HEK293 (cell line): ENCODE results near the gene MUC4.

Source experiments
- EGR2 ChIP-seq: fragments of 450-650 bp; formaldehyde crosslinking; IDR thresholded peaks from 2 replicates; pipeline ENCODE4 v1.5.1; 2016; ENCODE audit warnings: low read depth, missing biosample characterization, missing genetic modification characterization
- SP2 ChIP-seq: fragments of 450-650 bp; formaldehyde crosslinking; IDR thresholded peaks from 2 replicates; pipeline ENCODE4 v1.5.1; 2016; ENCODE audit warnings: missing biosample characterization, missing genetic modification characterization
- ZBTB1 ChIP-seq: fragments of 450-650 bp; formaldehyde crosslinking; IDR thresholded peaks from 2 replicates; pipeline ENCODE4 v1.5.1; 2016; ENCODE audit warnings: missing biosample characterization, missing genetic modification characterization
- ZBTB8A ChIP-seq: fragments of 450-650 bp; formaldehyde crosslinking; IDR thresholded peaks from 2 replicates; pipeline ENCODE4 v1.5.1; 2016; ENCODE audit warnings: missing biosample characterization, missing genetic modification characterization
- ZFP37 ChIP-seq: fragments of 450-650 bp; formaldehyde crosslinking; IDR thresholded peaks from 2 replicates; pipeline ENCODE4 v1.5.1; 2016; ENCODE audit warnings: missing biosample characterization, missing genetic modification characterization
- ZIC2 ChIP-seq: fragments of 450-650 bp; formaldehyde crosslinking; IDR thresholded peaks from 2 replicates; pipeline ENCODE4 v1.5.1; 2016; ENCODE audit warnings: missing biosample characterization, missing genetic modification characterization
- ZNF175 ChIP-seq: fragments of 450-650 bp; formaldehyde crosslinking; IDR thresholded peaks from 2 replicates; pipeline ENCODE4 v1.5.1; 2016; ENCODE audit warnings: missing biosample characterization, missing genetic modification characterization
- ZNF274 ChIP-seq, 2 experiments: fragments of 200-500 bp in 1 of 2; fragments of 450-650 bp in 1 of 2; sonication (Bioruptor generic) in 1 of 2; formaldehyde crosslinking in 1 of 2; IDR thresholded peaks; 2 replicates each; pipeline versions ENCODE4 v1.5.1 to v1.6.1; 2014 to 2016; ENCODE audit warnings: borderline replicate concordance in 1 of 2, inconsistent platforms in 1 of 2, low read length in 1 of 2, missing biosample characterization in 1 of 2, missing genetic modification characterization in 1 of 2
- ZNF433 ChIP-seq: fragments of 450-650 bp; formaldehyde crosslinking; IDR thresholded peaks from 2 replicates; pipeline ENCODE4 v1.5.1; 2016; ENCODE audit warnings: missing biosample characterization, missing genetic modification characterization, low read depth
- TF ChIP-seq, protein P1 (sequence below): fragments of 450-650 bp; formaldehyde crosslinking; IDR thresholded peaks from 2 replicates; pipeline ENCODE4 v1.5.1; 2016; ENCODE audit warnings: missing biosample characterization, missing genetic modification characterization
- TF ChIP-seq, protein P2 (sequence below): fragments of 450-650 bp; IDR thresholded peaks from 2 replicates; pipeline ENCODE4 v1.5.1; 2018; ENCODE audit warnings: missing biosample characterization, missing genetic modification characterization
- TF ChIP-seq, protein P3 (sequence below): fragments of 450-650 bp; formaldehyde crosslinking; conservative IDR thresholded peaks from 2 replicates; pipeline ENCODE4 v1.5.1; 2016; ENCODE audit warnings: low read depth, missing biosample characterization, missing genetic modification characterization
- TF ChIP-seq, protein P4 (sequence below): fragments of 450-650 bp; formaldehyde crosslinking; IDR thresholded peaks from 2 replicates; pipeline ENCODE4 v1.5.1; 2016; ENCODE audit warnings: missing biosample characterization, missing genetic modification characterization
- TF ChIP-seq, protein P5 (sequence below): fragments of 450-650 bp; formaldehyde crosslinking; IDR thresholded peaks from 2 replicates; pipeline ENCODE4 v1.5.1; 2016; ENCODE audit warnings: missing biosample characterization, missing genetic modification characterization

DNA sequence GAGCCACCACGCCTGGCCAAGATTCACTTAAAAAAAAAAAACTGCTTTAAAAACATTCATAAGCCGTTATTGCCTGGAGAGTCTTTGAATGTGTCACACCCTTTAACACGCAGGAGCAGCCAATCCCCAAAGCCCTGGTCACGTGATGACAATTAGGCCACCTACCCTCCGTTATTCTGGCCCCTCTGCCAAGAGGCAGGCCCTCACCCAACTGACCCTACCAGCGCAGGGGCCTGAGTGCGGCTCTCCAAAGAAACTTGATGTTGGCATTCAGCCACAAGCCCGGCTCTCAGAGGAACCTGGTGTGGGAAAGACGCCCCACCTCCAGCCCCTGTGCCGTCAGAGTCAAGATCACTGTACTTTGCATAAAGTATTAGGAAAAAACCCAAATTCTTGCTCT lies 11.6 kb upstream of the MUC4 start:
- TF ChIP-seq EGR2 (tag by site-specific recombination), result no peak
- no peak for TF ChIP-seq ZNF433 (tag by site-specific recombination)
- TF ChIP-seq, protein P1, sequence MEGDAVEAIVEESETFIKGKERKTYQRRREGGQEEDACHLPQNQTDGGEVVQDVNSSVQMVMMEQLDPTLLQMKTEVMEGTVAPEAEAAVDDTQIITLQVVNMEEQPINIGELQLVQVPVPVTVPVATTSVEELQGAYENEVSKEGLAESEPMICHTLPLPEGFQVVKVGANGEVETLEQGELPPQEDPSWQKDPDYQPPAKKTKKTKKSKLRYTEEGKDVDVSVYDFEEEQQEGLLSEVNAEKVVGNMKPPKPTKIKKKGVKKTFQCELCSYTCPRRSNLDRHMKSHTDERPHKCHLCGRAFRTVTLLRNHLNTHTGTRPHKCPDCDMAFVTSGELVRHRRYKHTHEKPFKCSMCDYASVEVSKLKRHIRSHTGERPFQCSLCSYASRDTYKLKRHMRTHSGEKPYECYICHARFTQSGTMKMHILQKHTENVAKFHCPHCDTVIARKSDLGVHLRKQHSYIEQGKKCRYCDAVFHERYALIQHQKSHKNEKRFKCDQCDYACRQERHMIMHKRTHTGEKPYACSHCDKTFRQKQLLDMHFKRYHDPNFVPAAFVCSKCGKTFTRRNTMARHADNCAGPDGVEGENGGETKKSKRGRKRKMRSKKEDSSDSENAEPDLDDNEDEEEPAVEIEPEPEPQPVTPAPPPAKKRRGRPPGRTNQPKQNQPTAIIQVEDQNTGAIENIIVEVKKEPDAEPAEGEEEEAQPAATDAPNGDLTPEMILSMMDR (tag by site-specific recombination), result no peak
- TF ChIP-seq ZIC2 (tag by site-specific recombination), result no peak
- TF ChIP-seq, protein P2, sequence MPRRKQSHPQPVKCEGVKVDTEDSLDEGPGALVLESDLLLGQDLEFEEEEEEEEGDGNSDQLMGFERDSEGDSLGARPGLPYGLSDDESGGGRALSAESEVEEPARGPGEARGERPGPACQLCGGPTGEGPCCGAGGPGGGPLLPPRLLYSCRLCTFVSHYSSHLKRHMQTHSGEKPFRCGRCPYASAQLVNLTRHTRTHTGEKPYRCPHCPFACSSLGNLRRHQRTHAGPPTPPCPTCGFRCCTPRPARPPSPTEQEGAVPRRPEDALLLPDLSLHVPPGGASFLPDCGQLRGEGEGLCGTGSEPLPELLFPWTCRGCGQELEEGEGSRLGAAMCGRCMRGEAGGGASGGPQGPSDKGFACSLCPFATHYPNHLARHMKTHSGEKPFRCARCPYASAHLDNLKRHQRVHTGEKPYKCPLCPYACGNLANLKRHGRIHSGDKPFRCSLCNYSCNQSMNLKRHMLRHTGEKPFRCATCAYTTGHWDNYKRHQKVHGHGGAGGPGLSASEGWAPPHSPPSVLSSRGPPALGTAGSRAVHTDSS (tag by site-specific recombination), result no peak
- TF ChIP-seq, protein P3, sequence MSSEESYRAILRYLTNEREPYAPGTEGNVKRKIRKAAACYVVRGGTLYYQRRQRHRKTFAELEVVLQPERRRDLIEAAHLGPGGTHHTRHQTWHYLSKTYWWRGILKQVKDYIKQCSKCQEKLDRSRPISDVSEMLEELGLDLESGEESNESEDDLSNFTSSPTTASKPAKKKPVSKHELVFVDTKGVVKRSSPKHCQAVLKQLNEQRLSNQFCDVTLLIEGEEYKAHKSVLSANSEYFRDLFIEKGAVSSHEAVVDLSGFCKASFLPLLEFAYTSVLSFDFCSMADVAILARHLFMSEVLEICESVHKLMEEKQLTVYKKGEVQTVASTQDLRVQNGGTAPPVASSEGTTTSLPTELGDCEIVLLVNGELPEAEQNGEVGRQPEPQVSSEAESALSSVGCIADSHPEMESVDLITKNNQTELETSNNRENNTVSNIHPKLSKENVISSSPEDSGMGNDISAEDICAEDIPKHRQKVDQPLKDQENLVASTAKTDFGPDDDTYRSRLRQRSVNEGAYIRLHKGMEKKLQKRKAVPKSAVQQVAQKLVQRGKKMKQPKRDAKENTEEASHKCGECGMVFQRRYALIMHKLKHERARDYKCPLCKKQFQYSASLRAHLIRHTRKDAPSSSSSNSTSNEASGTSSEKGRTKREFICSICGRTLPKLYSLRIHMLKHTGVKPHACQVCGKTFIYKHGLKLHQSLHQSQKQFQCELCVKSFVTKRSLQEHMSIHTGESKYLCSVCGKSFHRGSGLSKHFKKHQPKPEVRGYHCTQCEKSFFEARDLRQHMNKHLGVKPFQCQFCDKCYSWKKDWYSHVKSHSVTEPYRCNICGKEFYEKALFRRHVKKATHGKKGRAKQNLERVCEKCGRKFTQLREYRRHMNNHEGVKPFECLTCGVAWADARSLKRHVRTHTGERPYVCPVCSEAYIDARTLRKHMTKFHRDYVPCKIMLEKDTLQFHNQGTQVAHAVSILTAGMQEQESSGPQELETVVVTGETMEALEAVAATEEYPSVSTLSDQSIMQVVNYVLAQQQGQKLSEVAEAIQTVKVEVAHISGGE (tag by site-specific recombination), result no peak
- TF ChIP-seq SP2 (tag by site-specific recombination), result no peak
- no peak for TF ChIP-seq ZBTB1
- TF ChIP-seq, protein P4, sequence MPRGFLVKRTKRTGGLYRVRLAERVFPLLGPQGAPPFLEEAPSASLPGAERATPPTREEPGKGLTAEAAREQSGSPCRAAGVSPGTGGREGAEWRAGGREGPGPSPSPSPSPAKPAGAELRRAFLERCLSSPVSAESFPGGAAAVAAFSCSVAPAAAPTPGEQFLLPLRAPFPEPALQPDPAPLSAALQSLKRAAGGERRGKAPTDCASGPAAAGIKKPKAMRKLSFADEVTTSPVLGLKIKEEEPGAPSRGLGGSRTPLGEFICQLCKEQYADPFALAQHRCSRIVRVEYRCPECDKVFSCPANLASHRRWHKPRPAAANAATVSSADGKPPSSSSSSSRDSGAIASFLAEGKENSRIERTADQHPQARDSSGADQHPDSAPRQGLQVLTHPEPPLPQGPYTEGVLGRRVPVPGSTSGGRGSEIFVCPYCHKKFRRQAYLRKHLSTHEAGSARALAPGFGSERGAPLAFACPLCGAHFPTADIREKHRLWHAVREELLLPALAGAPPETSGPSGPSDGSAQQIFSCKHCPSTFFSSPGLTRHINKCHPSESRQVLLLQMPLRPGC, result no peak
- TF ChIP-seq ZFP37 (tag by site-specific recombination), result no peak
- TF ChIP-seq, protein P5, sequence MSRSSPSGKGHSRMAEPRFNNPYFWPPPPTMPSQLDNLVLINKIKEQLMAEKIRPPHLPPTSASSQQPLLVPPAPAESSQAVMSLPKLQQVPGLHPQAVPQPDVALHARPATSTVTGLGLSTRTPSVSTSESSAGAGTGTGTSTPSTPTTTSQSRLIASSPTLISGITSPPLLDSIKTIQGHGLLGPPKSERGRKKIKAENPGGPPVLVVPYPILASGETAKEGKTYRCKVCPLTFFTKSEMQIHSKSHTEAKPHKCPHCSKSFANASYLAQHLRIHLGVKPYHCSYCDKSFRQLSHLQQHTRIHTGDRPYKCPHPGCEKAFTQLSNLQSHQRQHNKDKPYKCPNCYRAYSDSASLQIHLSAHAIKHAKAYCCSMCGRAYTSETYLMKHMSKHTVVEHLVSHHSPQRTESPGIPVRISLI (tag by site-specific recombination), result no peak
- no peak for TF ChIP-seq ZBTB8A (tag by site-specific recombination)
- TF ChIP-seq ZNF274 (IDR thresholded peaks at IDR 0.05; ENCODE audit: low read length), result no peak
- TF ChIP-seq ZNF274 (tag by site-specific recombination; IDR thresholded peaks at IDR 0.05; ENCODE audit: borderline replicate concordance), result no peak
- no peak for TF ChIP-seq ZNF175 (tag by site-specific recombination)
